ENCODE results near the gene TAF1L.
A peak's percentile ranks its signal among the peaks of the same experiment; 100 is the strongest.

GRCh38 chr9:32579706-32580331 is 55.6 kb downstream of the TAF1L start:
- no peak for TF ChIP-seq SP1 (IDR thresholded peaks at IDR 0.05)
- TF ChIP-seq NFRKB (IDR thresholded peaks at IDR 0.05): no peak
- TF ChIP-seq BHLHE40 (IDR thresholded peaks at IDR 0.05; ENCODE audit: borderline replicate concordance): no peak
- peak; percentile 73 for TF ChIP-seq PKNOX1 (IDR thresholded peaks at IDR 0.05)
- no peak for TF ChIP-seq CTBP1 (IDR thresholded peaks at IDR 0.05; ENCODE audit: borderline replicate concordance)
- no peak for TF ChIP-seq FOXM1 (IDR thresholded peaks at IDR 0.05; ENCODE audit: borderline replicate concordance)
- TF ChIP-seq FOXK2 (IDR thresholded peaks at IDR 0.05): no peak
- TF ChIP-seq FOXA1 (IDR thresholded peaks at IDR 0.05): no peak
- no peak for TF ChIP-seq L3MBTL2 (conservative IDR thresholded peaks at IDR 0.05)

Data from HEK293T (cell line).